CD4-positive, alpha-beta T cell treated with Interleukin-10 for 1 hour (primary cell): ENCODE measurements around the gene SP2.
"Not testable (repeated sequence)": the region's sequence is repeated elsewhere in the genome, so short reads cannot be mapped to it uniquely, and the experiment has no call there.

Source experiments
- DNase-seq: peaks from one replicate; pipeline ENCODE4 v3.0.0-alpha.2; 2020

SP2 gene

GRCh38 chr17:47894498-47895346 lies 1.3 kb upstream of the SP2 start:
- no peak for DNase-seq

- no peak for DNase-seq
These were observed 635 bp upstream of the SP2 start for GRCh38 chr17:47895347-47895855.

GRCh38 chr17:47896672-47897490 lies 845 bp downstream of the SP2 start:
- DNase-seq, result no peak

GRCh38 chr17:47897561-47897960 lies 1.5 kb downstream of the SP2 start:
- no peak for DNase-seq

GRCh38 chr17:47898241-47898640 lies 2.2 kb downstream of the SP2 start:
- DNase-seq, result no peak

- DNase-seq, result no peak
These were observed 3.6 kb downstream of the SP2 start for GRCh38 chr17:47899643-47900042.

- DNase-seq, result no peak
These were observed 5.4 kb downstream of the SP2 start for GRCh38 chr17:47901423-47901822.

- no peak for DNase-seq
These were observed 6.2 kb downstream of the SP2 start for GRCh38 chr17:47902039-47902744.

GRCh38 chr17:47905221-47905733 lies 9.2 kb downstream of the SP2 start:
- DNase-seq, result no peak

- DNase-seq, result no peak
These were observed 10.4 kb downstream of the SP2 start for GRCh38 chr17:47906443-47906842.

- no peak for DNase-seq
These were observed 12.0 kb downstream of the SP2 start for GRCh38 chr17:47907932-47908562.

GRCh38 chr17:47913050-47913449 lies 17.0 kb downstream of the SP2 start:
- no peak for DNase-seq

GRCh38 chr17:47914306-47914948 lies 18.4 kb downstream of the SP2 start:
- DNase-seq, result no peak

- no peak for DNase-seq
These were observed 19.9 kb downstream of the SP2 start for GRCh38 chr17:47915776-47916398.

- no peak for DNase-seq
These were observed 20.6 kb downstream of the SP2 start for GRCh38 chr17:47916489-47917208.

GRCh38 chr17:47917581-47917980 lies 21.5 kb downstream of the SP2 start:
- no peak for DNase-seq

- no peak for DNase-seq
These were observed 22.0 kb downstream of the SP2 start for GRCh38 chr17:47918006-47918405.

- DNase-seq, result no peak
These were observed 23.0 kb downstream of the SP2 start for GRCh38 chr17:47918991-47919390.

- DNase-seq, result not testable (repeated sequence)
These were observed 23.9 kb downstream of the SP2 start for GRCh38 chr17:47919889-47920288.

- no peak for DNase-seq
These were observed 29.0 kb downstream of the SP2 start for GRCh38 chr17:47924785-47925677.
